Endodermal cell (in vitro differentiated cells): Measurements from ENCODE around the gene NBAS. TPM values are rescaled to one million over a fixed set of nuclear protein-coding genes. Genes with fewer than 3 reads are reported as not detected.
A peak's percentile ranks its signal among the peaks of the same experiment; 100 is the strongest.

Source experiments
- DNase-seq: peaks from one replicate; pipeline ENCODE4 v3.0.0-alpha.2; 2017
- H3K27ac ChIP-seq: 2 replicates; pipeline ENCODE4 v1.5.1; 2013; ENCODE audit warnings: mild to moderate bottlenecking, low read depth, low read length, moderate library complexity
- H3K27me3 ChIP-seq: 2 replicates; pipeline ENCODE4 v1.6.1; 2013; ENCODE audit warnings: mild to moderate bottlenecking, low read length, moderate library complexity; ENCODE audit not compliant: insufficient read depth, control insufficient read depth, poor library complexity, severe bottlenecking
- H3K36me3 ChIP-seq: 2 replicates; pipeline ENCODE4 v1.7.0; 2013; ENCODE audit warnings: mild to moderate bottlenecking, low read length, moderate library complexity; ENCODE audit not compliant: control insufficient read depth, insufficient read depth
- H3K4me1 ChIP-seq: one replicate; pipeline ENCODE4 v1.7.0; 2013; ENCODE audit warnings: low read length; ENCODE audit not compliant: control insufficient read depth, insufficient read depth
- H3K4me3 ChIP-seq: 2 replicates; pipeline ENCODE4 v1.5.1; 2013; ENCODE audit warnings: mild to moderate bottlenecking, low read length, moderate library complexity
- H3K9ac ChIP-seq: 2 replicates; pipeline ENCODE4 v1.6.1; 2013; ENCODE audit warnings: mild to moderate bottlenecking, low read length, moderate library complexity; ENCODE audit not compliant: poor library complexity, severe bottlenecking; ENCODE audit errors: extremely low read depth
- H3K9me3 ChIP-seq: 2 replicates; pipeline ENCODE4 v1.6.1; 2013; ENCODE audit warnings: mild to moderate bottlenecking, low read length, moderate library complexity; ENCODE audit not compliant: control insufficient read depth
- H3K27ac Mint-ChIP-seq: 2 replicates; pipeline ENCODE4 v1.8.0; 2020; ENCODE audit warnings: mixed read lengths
- H3K27me3 Mint-ChIP-seq: 2 replicates; pipeline ENCODE4 v1.8.0; 2021; ENCODE audit warnings: mild to moderate bottlenecking, mixed read lengths; ENCODE audit not compliant: insufficient read depth
- H3K36me3 Mint-ChIP-seq: 2 replicates; pipeline ENCODE4 v1.8.0; 2020; ENCODE audit warnings: low read depth, mixed read lengths
- H3K4me1 Mint-ChIP-seq: 2 replicates; pipeline ENCODE4 v1.8.0; 2020; ENCODE audit warnings: mixed read lengths
- H3K4me3 Mint-ChIP-seq: 2 replicates; pipeline ENCODE4 v1.8.0; 2020; ENCODE audit warnings: mild to moderate bottlenecking, moderate library complexity, mixed read lengths
- H3K9me3 Mint-ChIP-seq: 2 replicates; pipeline ENCODE4 v1.8.0; 2020; ENCODE audit warnings: mild to moderate bottlenecking, mixed read lengths
- CTCF ChIP-seq: fragments of 200-600 bp; sonication (generic); conservative IDR thresholded peaks from 2 replicates; pipeline ENCODE4 v1.5.0; 2021; ENCODE audit warnings: antibody characterized with exemption, mild to moderate bottlenecking
- WGBS, 2 experiments: methylation state at CpG; one replicate each; pipeline versions ENCODE4 v1.1.5 to v1.1.7; 2013; ENCODE audit warnings: missing lambda C conversion rate in 2 of 2, mixed read lengths in 1 of 2; ENCODE audit not compliant: insufficient coverage in 1 of 2, insufficient read length in 1 of 2; 5-methylcytosine and 5-hydroxymethylcytosine counted together
- total RNA-seq, 2 donors: library from RNA; stranded (reverse); fragmentation: NEBNext Ultra II Directional in 1 of 2; extraction: Animal tissue kit (Norgen Biotek cat#: 25700) in 1 of 2; gene quantifications; 2 replicates in 1 of 2; 3 replicates in 1 of 2; pipeline ENCODE4 v1.2.1, GENCODE V29; 2021

The NBAS gene
- total RNA-seq, 2 donors from 2014 or later, result 47.4 to 54.7 TPM

- Histone ChIP-seq H3K4me3 (no peak overlapping the region), H3K4me1 (peaks cover 2% of the 10 kb centered on the region), H3K36me3 (no peaks in the 10 kb centered on the region), H3K27ac (no peak overlapping the region), H3K9me3 (no peaks in the 10 kb centered on the region), H3K9ac (no peak overlapping the region), H3K27me3 (no peaks in the 10 kb centered on the region)
- Mint-ChIP-seq H3K27ac (no peak overlapping the region), H3K4me3 (no peak overlapping the region), H3K27me3 (no peaks in the 10 kb centered on the region), H3K36me3 (peaks cover 2% of the 10 kb centered on the region), H3K4me1 (peaks cover 17% of the 10 kb centered on the region), H3K9me3 (no peaks in the 10 kb centered on the region)
- WGBS, 2 experiments, result 96 to 100% methylated on average over 6 of the region's 8 CpGs
- TF ChIP-seq CTCF, result no peak
- no peak for DNase-seq
Observed at GRCh38 chr2:15173501-15173900, 387.6 kb downstream of the NBAS start.

DNA sequence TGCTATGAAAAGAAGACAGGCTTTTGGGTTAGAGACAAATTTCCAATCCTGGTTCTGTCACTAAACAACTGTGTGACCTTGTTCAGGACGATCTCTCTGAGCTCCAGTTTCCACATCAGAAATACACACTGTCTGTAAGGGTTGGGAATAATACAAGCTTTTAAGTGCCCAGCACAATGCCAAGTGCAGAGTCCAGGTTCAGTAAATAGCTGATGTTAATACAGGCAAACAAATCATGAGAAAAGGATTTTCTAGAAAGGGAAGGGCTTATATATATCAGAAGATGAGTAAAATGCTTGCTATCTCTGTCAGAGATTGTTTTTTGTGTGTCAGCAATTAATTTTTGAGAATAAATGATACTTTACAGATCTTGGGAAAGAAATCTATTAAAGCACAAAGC lies 388.3 kb downstream of the NBAS start:
- no peak overlapping the region for H3K4me3 ChIP-seq
- H3K9ac ChIP-seq, result no peak overlapping the region
- H3K9me3 Mint-ChIP-seq, result no peaks in the 10 kb centered on the region
- H3K4me3 Mint-ChIP-seq, result no peak overlapping the region
- H3K36me3 Mint-ChIP-seq, result peaks cover 2% of the 10 kb centered on the region
- H3K27me3 ChIP-seq, result no peaks in the 10 kb centered on the region
- H3K9me3 ChIP-seq, result no peaks in the 10 kb centered on the region
- H3K27me3 Mint-ChIP-seq, result no peaks in the 10 kb centered on the region
- peaks cover 13% of the 10 kb centered on the region for H3K4me1 Mint-ChIP-seq
- DNase-seq, result no peak
- H3K36me3 ChIP-seq, result no peaks in the 10 kb centered on the region
- no peaks in the 10 kb centered on the region for H3K4me1 ChIP-seq
- 80 to 95% methylated on average over 1 of the region's 1 CpG for WGBS, 2 experiments
- no peak for TF ChIP-seq CTCF
- no peak overlapping the region for H3K27ac ChIP-seq
- H3K27ac Mint-ChIP-seq, result no peak overlapping the region

DNA sequence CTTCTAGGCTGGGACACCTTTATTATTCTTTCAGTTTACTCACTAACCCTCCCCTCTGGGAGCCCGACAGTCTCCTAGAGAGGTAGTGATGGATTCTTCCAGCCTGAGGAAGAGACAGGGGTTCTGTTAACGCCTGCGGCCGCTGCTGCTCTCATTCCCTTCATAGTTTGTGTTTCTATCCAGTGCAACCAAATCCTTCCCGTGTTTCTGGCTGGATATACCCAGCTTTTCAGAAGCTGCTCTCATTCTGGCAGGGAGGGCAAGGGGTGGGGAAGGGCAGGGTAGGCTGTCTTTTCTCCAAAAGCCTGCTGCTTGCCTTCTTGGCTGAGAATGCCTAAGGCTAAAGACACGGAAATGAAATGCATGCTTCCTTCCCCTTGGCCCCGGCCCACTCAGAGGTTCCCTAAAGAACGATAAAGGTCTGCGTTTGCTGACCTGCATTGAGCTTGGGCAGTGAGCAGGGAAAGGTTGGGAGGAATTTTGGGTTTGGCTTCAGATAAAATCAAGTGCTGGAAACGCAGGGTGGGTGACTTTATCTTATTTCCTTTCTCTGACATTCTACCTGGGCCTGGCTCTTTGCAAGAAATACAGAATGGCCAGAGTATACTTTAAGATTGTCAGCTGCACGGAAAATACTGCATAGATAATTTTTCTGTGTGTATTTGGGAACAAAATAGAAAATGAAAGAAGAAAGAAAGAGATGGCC lies 390.9 kb downstream of the NBAS start:
- Histone ChIP-seq H3K27ac (peak overlapping the region; percentile 78), H3K27me3 (no peaks in the 10 kb centered on the region), H3K4me1 (no peaks in the 10 kb centered on the region), H3K36me3 (no peaks in the 10 kb centered on the region), H3K4me3 (no peak overlapping the region), H3K9ac (no peak overlapping the region), H3K9me3 (no peaks in the 10 kb centered on the region)
- H3K27ac Mint-ChIP-seq, result no peak overlapping the region
- no peak overlapping the region for H3K4me3 Mint-ChIP-seq
- no peak for TF ChIP-seq CTCF
- peaks cover 2% of the 10 kb centered on the region for H3K36me3 Mint-ChIP-seq
- WGBS, 2 experiments, result 65% methylated on average over 11 of the region's 11 CpGs; no CpG with 5 or more reads in 1 of the 2 experiments
- no peak for DNase-seq
- peaks cover 13% of the 10 kb centered on the region for H3K4me1 Mint-ChIP-seq
- H3K27me3 Mint-ChIP-seq, result no peaks in the 10 kb centered on the region
- no peaks in the 10 kb centered on the region for H3K9me3 Mint-ChIP-seq
